Measurements from ENCODE around the gene ANKLE1. TPM values are rescaled to one million over a fixed set of nuclear protein-coding genes. Genes with fewer than 3 reads are reported as not detected.
"Not testable (repeated sequence)": the region's sequence is repeated elsewhere in the genome, so short reads cannot be mapped to it uniquely, and the experiment has no call there.

Gene ANKLE1
- total RNA-seq, 2 experiments from 2014 or later, result 9.2 to 17.2 TPM

GRCh38 chr19:17282488-17283125 lies 906 bp downstream of the ANKLE1 start:
- Mint-ChIP-seq H3K36me3 (peaks cover 8% of the 10 kb centered on the region), H3K4me3 (peak overlapping the region; percentile 79), H3K27me3 (no peaks in the 10 kb centered on the region), H3K4me1 (peaks cover 6% of the 10 kb centered on the region), H3K27ac (peak overlapping the region; percentile 72), H3K9me3 (ENCODE audit: low read depth) (no peaks in the 10 kb centered on the region)
- CTCF ChIA-PET, result interaction anchor here (0.6 to 7.6 kb wide), 19 partner anchors 8 to 510 kb away, joined by 3 to 132 read pairs (median 5); partner anchors contain the start of genes ABHD8, ANO8, BABAM1 and MRPL34
- DNase-seq, result peak; percentile 87
- peak; percentile 90 for ATAC-seq

DNA sequence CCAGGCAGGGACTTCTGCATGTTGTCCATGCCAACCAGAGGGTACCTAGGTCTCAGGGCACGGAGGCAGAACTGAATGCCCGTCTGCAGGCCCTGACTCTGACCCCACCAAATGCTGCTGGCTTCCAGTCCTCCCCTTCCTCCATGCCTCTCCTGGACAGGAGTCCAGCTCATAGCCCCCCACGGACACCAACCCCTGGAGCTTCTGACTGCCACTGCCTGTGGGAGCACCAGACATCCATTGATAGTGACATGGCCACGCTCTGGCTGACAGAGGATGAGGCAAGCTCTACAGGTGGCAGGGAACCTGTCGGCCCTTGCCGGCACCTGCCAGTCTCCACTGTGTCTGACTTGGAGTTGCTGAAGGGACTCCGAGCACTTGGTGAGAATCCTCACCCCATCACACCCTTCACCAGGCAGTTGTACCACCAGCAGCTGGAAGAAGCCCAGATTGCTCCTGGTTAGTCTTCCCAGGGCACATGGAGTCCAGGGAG lies 1.8 kb downstream of the ANKLE1 start:
- no peak for DNase-seq
- no peak overlapping the region for H3K4me3 Mint-ChIP-seq
- CTCF ChIA-PET, result interaction anchor here (0.6 to 7.6 kb wide), 12 partner anchors 7 to 1464 kb away, joined by 3 to 132 read pairs (median 6); partner anchors contain the start of genes ABHD8, ANO8, BABAM1 and DDA1
- H3K36me3 Mint-ChIP-seq, result peaks cover 8% of the 10 kb centered on the region
- H3K27me3 Mint-ChIP-seq, result no peaks in the 10 kb centered on the region
- peaks cover 6% of the 10 kb centered on the region for H3K4me1 Mint-ChIP-seq
- H3K9me3 Mint-ChIP-seq (ENCODE audit: low read depth), result no peaks in the 10 kb centered on the region
- H3K27ac Mint-ChIP-seq, result no peak overlapping the region
- ATAC-seq, result no peak

- Mint-ChIP-seq H3K9me3 (ENCODE audit: low read depth) (no peaks in the 10 kb centered on the region), H3K27ac (no peak overlapping the region), H3K4me3 (no peak overlapping the region), H3K4me1 (peaks cover 6% of the 10 kb centered on the region), H3K27me3 (peaks cover 3% of the 10 kb centered on the region), H3K36me3 (peaks cover 8% of the 10 kb centered on the region)
- no peak for DNase-seq
- no peak for ATAC-seq
- CTCF ChIA-PET, result interaction anchor here (7.6 kb wide), 1 partner anchor 23 kb away, joined by 132 read pairs; the partner anchor contains the start of genes BABAM1 and USHBP1
These were observed 3.9 kb downstream of the ANKLE1 start for GRCh38 chr19:17285415-17286135.

- Mint-ChIP-seq H3K36me3 (peaks cover 8% of the 10 kb centered on the region), H3K27ac (no peak overlapping the region), H3K9me3 (ENCODE audit: low read depth) (no peaks in the 10 kb centered on the region), H3K4me3 (no peak overlapping the region), H3K27me3 (peaks cover 3% of the 10 kb centered on the region), H3K4me1 (peaks cover 9% of the 10 kb centered on the region)
- DNase-seq (no peak), ATAC-seq (no peak)
- CTCF ChIA-PET, result interaction anchor here (7.6 kb wide), 1 partner anchor 24 kb away, joined by 132 read pairs; the partner anchor contains the start of genes BABAM1 and USHBP1
These were observed 4.6 kb downstream of the ANKLE1 start for GRCh38 chr19:17286263-17286662.

GRCh38 chr19:17286752-17287151 lies 5.1 kb downstream of the ANKLE1 start:
- peaks cover 8% of the 10 kb centered on the region for H3K36me3 Mint-ChIP-seq

GRCh38 chr19:17289489-17289888 lies 7.8 kb downstream of the ANKLE1 start:
- Mint-ChIP-seq H3K4me3 (no peak overlapping the region), H3K36me3 (peaks cover 5% of the 10 kb centered on the region), H3K4me1 (peaks cover 11% of the 10 kb centered on the region), H3K9me3 (ENCODE audit: low read depth) (no peaks in the 10 kb centered on the region), H3K27me3 (peaks cover 3% of the 10 kb centered on the region), H3K27ac (no peak overlapping the region)
- ATAC-seq, result no peak
- CTCF ChIA-PET, result interaction anchor here (0.7 kb wide), 2 partner anchors 44 to 68 kb away, joined by 3 read pairs; no protein-coding TSS in a partner anchor
- peak; percentile 63 for DNase-seq

More at GRCh38 chr19:17286752-17287151, 5.1 kb downstream of the ANKLE1 start:
- H3K27me3 Mint-ChIP-seq, result peaks cover 3% of the 10 kb centered on the region
- DNase-seq (no peak), ATAC-seq (no peak)
- no peak overlapping the region for H3K4me3 Mint-ChIP-seq
- CTCF ChIA-PET, result interaction anchor here (1.4 kb wide), 1 partner anchor 19 kb away, joined by 3 read pairs; the partner anchor contains the start of gene MRPL34
- H3K4me1 Mint-ChIP-seq, result peaks cover 8% of the 10 kb centered on the region
- no peaks in the 10 kb centered on the region for H3K9me3 Mint-ChIP-seq (ENCODE audit: low read depth)
- no peak overlapping the region for H3K27ac Mint-ChIP-seq

GRCh38 chr19:17292301-17293074 lies 10.8 kb downstream of the ANKLE1 start:
- DNase-seq (peak; percentile 88), ATAC-seq (peak; percentile 95)
- H3K27me3 Mint-ChIP-seq, result peaks cover 3% of the 10 kb centered on the region
- peaks cover 14% of the 10 kb centered on the region for H3K4me1 Mint-ChIP-seq
- H3K36me3 Mint-ChIP-seq, result peaks cover 3% of the 10 kb centered on the region
- H3K27ac Mint-ChIP-seq, result peak overlapping the region; percentile 82
- H3K4me3 Mint-ChIP-seq, result peak overlapping the region; percentile 81
- CTCF ChIA-PET, result interaction anchor here (0.6 to 6.6 kb wide), 24 partner anchors 10 to 298 kb away, joined by 3 to 92 read pairs (median 5); partner anchors contain the start of genes ABHD8, BST2, DDA1 and MRPL34
- H3K9me3 Mint-ChIP-seq (ENCODE audit: low read depth), result no peaks in the 10 kb centered on the region

DNA sequence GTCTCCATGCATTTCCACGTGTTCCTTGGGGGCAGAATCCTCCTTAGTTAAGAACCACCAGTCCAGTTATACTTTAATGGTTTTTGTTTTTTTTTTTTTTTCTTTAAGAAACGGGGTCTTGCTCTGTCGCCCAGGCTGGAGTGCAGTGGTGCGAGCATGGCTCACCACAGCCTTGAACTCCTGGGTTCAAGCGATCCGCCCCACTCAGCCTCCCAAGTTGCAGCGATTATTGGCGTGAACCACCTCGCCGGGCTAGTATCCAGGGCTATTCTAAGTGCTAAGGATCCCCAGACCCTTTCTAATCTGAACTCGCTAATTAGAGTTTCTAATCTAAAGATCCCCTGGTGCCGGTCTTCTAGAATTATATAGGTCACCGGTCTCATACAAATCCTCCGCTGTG lies 11.9 kb downstream of the ANKLE1 start:
- ATAC-seq, result no peak
- Mint-ChIP-seq H3K36me3 (peaks cover 8% of the 10 kb centered on the region), H3K4me1 (peaks cover 14% of the 10 kb centered on the region), H3K4me3 (no peak overlapping the region), H3K27ac (no peak overlapping the region), H3K9me3 (ENCODE audit: low read depth) (no peaks in the 10 kb centered on the region), H3K27me3 (peaks cover 3% of the 10 kb centered on the region)
- CTCF ChIA-PET, result interaction anchor here (0.7 to 6.6 kb wide), 16 partner anchors 8 to 281 kb away, joined by 3 to 92 read pairs (median 5); partner anchors contain the start of genes BST2, DDA1, MRPL34 and USHBP1
- no peak for DNase-seq

DNA sequence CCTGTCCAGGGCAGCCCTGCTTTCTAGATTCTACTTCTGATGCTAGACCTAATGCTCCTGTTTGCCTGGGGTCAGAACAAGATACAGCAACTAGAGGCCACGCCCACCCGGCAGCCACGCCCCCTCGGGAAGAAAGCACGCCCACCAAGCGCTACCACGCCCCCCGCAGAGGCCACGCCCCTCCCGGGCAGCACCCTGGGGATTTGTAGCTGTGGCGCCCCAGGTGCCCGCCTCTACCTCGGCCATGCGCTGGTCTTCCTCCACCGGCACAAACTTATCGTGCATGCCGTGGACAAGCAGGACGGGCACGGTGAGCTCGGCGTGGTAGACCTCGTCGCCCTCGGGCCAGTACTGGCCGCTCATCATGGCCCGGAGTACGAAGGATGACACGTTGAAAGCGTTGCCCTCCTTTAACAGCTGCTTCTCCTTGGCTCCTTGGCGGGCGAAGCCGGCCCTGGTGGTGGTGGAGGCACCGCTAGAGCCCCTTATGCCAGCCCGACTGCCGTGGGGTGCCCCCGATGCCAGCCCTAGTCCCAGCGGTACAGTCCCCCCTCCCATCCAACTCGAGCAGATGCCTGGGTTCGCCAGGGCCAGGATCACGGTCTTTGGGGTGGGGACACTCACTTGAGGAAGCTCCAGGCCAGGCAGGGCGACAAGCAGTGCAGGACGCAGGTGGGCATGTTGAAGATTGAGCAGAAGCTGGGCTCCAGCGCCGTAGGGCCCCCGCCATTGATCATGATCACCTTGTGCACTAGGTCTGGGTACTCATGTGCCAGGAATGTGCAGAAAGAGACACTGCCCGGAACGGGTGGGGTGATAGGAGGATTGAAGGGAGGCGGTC lies 12.6 kb downstream of the ANKLE1 start:
- Mint-ChIP-seq H3K4me3 (no peak overlapping the region), H3K27me3 (peaks cover 3% of the 10 kb centered on the region), H3K36me3 (peaks cover 11% of the 10 kb centered on the region), H3K9me3 (ENCODE audit: low read depth) (no peaks in the 10 kb centered on the region), H3K4me1 (peaks cover 14% of the 10 kb centered on the region), H3K27ac (no peak overlapping the region)
- ATAC-seq (no peak), DNase-seq (peak; percentile 61)
- CTCF ChIA-PET, result interaction anchor here (1.1 to 6.6 kb wide), 4 partner anchors 10 to 93 kb away, joined by 3 to 92 read pairs (median 14); partner anchors contain the start of gene MRPL34

DNA sequence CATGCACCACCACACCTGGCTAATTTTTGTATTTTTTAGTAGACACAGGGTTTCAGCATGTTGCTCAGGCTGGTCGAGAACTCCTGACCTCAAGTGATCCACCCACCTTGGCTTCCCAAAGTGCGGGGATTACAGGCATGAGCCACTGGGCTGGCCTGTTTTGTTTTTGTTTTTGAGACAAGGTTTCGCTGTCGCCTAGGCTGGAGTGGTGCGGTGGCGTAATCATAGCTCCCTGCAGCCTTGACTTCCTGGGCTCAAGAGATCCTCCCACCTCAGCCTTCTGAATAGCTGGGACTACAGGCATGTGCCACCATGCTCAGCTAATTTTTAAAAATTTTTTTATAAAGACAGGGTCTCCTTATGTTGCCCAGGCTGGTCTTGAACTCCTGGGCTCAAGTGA lies 13.8 kb downstream of the ANKLE1 start:
- Mint-ChIP-seq H3K4me1 (peaks cover 14% of the 10 kb centered on the region), H3K36me3 (peaks cover 11% of the 10 kb centered on the region)
- not testable (repeated sequence) for H3K27ac Mint-ChIP-seq; DNase-seq; H3K4me3 Mint-ChIP-seq; H3K9me3 Mint-ChIP-seq (ENCODE audit: low read depth); H3K27me3 Mint-ChIP-seq; ATAC-seq
- CTCF ChIA-PET, result interaction anchor here (2.2 to 6.6 kb wide), 2 partner anchors 10 to 92 kb away, joined by 7 to 92 read pairs; partner anchors contain the start of gene MRPL34

DNA sequence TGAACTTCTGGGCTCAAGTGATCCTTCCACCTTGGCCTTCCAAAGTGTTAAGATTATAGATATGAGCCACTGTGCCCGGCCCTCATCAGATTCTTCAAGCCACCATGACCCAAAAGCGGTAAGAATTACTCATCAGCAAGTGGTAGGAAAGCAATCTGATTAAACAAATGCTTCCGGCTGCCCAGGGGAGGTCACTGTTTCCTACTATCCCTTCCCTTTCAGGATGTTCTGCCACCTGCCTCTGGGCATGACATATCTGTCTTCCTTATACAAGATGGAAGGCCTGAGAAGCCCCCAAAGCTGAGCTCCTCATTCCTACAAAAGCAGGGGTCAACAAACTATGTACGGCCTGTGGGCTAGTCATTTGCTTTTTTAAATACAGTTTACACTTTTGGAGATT lies 14.6 kb downstream of the ANKLE1 start:
- ATAC-seq (no peak), DNase-seq (no peak)
- Mint-ChIP-seq H3K4me3 (no peak overlapping the region), H3K36me3 (peaks cover 11% of the 10 kb centered on the region), H3K27ac (no peak overlapping the region), H3K4me1 (peaks cover 11% of the 10 kb centered on the region), H3K27me3 (no peaks in the 10 kb centered on the region), H3K9me3 (ENCODE audit: low read depth) (no peaks in the 10 kb centered on the region)
- CTCF ChIA-PET, result interaction anchor here (2.2 to 6.6 kb wide), 2 partner anchors 9 to 91 kb away, joined by 7 to 92 read pairs; partner anchors contain the start of gene MRPL34

DNA sequence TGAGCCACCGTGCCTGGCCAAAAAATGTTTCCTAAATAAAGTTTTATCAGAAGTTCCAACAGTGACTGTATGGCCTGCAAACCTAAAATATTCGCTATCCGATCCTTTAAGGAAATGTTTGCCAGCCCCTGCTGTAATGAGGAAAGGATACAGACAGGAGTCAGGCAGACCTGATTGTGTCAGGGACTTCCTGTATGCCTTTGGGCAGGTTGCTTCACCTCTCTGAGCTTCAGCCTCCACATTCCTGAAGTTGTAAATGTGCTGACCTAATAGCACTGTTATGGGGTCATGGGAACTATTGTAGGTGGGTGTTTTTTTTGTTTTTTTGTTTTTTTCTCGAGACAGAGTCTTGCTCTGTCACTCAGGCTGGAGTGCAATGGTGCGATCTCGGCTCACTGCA lies 15.3 kb downstream of the ANKLE1 start:
- peaks cover 11% of the 10 kb centered on the region for H3K36me3 Mint-ChIP-seq
- H3K9me3 Mint-ChIP-seq (ENCODE audit: low read depth), result no peaks in the 10 kb centered on the region
- DNase-seq, result no peak
- H3K27me3 Mint-ChIP-seq, result no peaks in the 10 kb centered on the region
- peaks cover 9% of the 10 kb centered on the region for H3K4me1 Mint-ChIP-seq
- no peak overlapping the region for H3K27ac Mint-ChIP-seq
- CTCF ChIA-PET, result interaction anchor here (1.4 to 2.2 kb wide), 2 partner anchors 8 to 89 kb away, joined by 5 to 7 read pairs; partner anchors contain the start of gene MRPL34
- H3K4me3 Mint-ChIP-seq, result no peak overlapping the region
- ATAC-seq, result no peak
